Measurements from ENCODE around the gene RPS13.
A peak's percentile ranks its signal among the peaks of the same experiment; 100 is the strongest.
"Not testable (repeated sequence)": the region's sequence is repeated elsewhere in the genome, so short reads cannot be mapped to it uniquely, and the experiment has no call there.

The RPS13 gene

GRCh38 chr11:17077520-17078401 is at the start of gene RPS13:
TSS of gene RPS13 (minus strand) at chr11:17077667. CDS start at chr11:17077641, 26 bp downstream.
- DNase-seq (ENCODE audit: low spot score): peak; percentile 97

- no peak for DNase-seq (ENCODE audit: low spot score)
Measured at GRCh38 chr11:17121981-17122380, 44.5 kb upstream of the RPS13 start.

- DNase-seq (ENCODE audit: low spot score): no peak
Measured at GRCh38 chr11:17117262-17117661, 39.8 kb upstream of the RPS13 start.

DNA sequence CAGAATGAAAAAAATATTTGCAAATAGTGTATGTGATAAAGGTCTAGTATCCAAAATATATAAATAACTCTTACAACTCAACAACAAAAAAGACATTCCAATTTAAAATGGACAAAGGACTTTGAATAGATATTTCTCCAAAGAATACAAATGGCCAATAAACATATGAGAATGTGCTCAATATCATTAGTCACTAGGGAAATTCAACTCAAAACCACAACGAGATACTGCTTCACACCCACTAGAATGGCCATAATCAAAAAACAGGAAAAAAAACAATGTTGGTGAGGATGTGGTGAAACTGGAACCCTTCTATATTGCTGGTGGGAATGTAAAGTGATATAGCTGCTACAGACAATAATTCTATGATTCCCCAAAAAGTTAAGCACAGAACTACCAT is 38.6 kb upstream of the RPS13 start:
- DNase-seq (ENCODE audit: low spot score): no peak

- not testable (repeated sequence) for DNase-seq (ENCODE audit: low spot score)
Measured at GRCh38 chr11:17107745-17108144, 30.3 kb upstream of the RPS13 start.

- DNase-seq (ENCODE audit: low spot score): not testable (repeated sequence)
Measured at GRCh38 chr11:17105404-17106040, 28.1 kb upstream of the RPS13 start.

DNA sequence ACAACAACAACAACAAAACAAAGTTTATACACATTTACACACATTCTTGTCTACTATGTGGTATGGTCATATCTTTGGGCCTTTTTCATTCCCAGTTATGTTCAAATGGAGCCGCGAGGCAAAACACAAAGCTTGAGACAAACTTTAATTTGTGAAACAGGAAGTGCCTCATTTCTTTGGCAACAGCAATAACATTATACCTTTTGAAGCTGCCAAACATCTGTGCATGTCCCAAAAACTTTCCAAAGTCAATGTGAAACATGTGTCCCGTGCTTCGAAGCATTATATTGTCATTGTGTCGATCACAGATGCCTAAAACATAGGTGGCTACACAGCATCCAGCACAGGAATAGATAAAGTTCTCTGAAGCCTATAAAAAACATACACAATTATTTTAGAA is 25.0 kb upstream of the RPS13 start:
- no peak for DNase-seq (ENCODE audit: low spot score)

DNA sequence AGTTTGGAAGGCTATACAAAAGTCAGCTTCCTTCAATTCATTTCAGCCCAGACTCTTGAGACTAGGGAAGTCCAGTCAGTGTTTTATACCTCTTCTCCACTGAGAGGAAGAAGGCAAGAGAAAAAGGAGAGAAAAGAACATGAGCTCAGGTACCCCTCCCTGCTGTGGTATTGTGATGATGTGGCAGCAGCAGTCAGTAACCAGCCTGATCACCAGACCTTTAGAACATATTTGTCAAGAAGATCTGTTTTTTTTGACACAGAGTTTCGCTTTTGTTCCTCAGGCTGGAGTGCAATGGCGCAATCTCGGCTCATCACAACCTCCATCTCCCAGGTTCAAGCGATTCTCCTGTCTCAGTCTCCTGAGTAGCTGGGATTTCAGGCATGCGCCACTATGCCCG is 21.2 kb upstream of the RPS13 start:
- DNase-seq (ENCODE audit: low spot score): no peak

- DNase-seq (ENCODE audit: low spot score): no peak
Measured at GRCh38 chr11:17098038-17098437, 20.6 kb upstream of the RPS13 start.

GRCh38 chr11:17085976-17086375 is 8.5 kb upstream of the RPS13 start:
- not testable (repeated sequence) for DNase-seq (ENCODE audit: low spot score)

- no peak for DNase-seq (ENCODE audit: low spot score)
Measured at GRCh38 chr11:17077240-17077519, 287 bp downstream of the RPS13 start.

GRCh38 chr11:17076517-17077239 is 789 bp downstream of the RPS13 start:
- DNase-seq (ENCODE audit: low spot score): no peak

DNA sequence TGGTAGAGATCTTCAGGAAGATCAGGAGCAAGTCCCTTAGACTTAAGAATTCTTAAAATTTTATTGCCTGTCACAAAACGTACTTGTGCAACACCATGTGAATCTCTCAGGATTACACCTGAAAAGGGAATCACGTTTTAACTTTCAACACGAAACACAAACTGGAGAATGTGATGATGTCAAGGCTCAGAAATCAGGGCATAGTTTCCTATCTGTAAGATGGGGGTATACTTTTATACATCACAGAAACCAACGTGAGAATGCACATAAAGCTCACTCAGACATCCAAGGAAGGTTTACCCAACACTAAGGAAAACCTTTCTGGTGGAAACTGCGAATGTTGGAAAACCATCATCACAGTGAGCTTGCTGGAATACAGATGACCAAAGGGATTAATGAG is 2.0 kb downstream of the RPS13 start:
- DNase-seq (ENCODE audit: low spot score): no peak

GRCh38 chr11:17073370-17074027 is 4.0 kb downstream of the RPS13 start:
- DNase-seq (ENCODE audit: low spot score): no peak

DNA sequence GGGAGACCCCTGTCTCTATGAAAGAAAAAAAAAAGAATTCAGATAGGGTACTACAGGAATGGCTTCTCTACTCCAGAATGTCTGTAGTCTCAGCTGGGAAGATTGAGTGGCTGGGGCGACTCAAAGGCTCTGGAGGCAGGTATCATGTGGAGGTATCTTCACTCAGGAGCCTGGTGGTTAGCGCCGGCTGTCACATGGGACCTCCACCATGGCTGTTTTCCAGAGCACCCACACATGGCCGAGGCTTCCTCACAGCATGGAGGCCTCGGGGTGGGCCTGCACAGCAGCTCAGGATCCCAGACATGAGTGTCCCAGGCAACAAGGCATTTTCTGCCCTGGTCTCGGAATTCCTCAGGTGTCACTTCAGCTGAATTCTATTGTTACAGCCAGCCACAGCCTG is 10.1 kb downstream of the RPS13 start:
- DNase-seq (ENCODE audit: low spot score): no peak

DNA sequence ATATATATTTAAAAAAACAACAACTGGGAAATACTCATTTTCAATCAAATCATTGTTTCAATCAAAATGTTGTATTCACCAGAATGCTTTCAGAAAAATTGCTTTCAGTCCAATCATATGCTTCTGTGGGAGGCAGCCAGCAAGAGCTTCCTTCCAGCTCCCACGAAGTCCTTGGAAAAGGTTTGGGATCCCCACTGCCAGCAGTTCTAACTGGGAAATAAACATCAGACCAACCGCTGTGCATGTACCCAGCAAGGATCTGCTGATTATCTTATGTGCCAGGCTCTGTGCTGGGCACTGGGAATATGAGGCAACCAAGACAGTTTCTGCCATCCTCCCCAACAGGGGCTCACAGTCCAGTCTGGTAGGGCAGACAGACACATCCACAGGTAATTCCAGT is 10.8 kb downstream of the RPS13 start:
- no peak for DNase-seq (ENCODE audit: low spot score)

DNA sequence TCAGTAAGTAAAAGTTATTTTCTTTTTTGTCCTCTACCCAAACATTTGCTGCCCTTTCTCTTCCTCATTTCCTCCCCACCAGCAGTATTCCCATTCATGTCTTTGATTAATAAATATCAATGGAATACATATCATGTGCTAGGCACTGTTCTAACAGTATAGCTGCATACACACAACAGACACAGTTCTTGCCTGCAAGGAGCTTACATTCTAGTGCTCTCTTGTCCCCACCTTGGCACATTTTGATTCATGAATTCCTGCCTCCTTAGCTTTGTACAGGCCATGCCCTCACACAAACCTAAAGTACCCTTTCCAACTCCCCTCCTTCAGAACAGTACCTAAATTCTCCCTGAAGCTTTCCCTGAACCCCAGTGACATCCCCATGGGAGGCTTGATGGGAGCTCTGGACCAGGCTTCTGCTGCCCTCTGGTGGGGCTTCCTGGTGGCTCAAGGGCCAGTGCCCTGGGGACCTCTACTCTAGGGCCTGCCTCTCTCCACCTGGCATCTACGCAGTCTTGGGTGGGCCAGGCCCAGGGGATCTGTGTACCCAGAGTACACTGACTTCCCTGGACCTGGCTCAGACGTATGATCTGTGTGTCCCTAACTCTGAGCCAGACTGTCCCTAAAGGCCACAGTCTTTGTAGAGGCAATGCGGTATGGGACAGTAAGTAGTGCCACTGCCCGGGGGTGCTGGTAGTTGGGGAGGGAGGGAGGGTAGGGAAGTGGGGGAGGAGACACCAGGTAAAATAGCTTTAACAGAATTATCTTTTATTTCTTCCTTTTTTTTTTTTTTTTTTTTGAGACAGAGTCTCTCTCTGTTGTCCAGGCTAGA is 14.1 kb downstream of the RPS13 start:
- peak; percentile 24 for DNase-seq (ENCODE audit: low spot score)

DNA sequence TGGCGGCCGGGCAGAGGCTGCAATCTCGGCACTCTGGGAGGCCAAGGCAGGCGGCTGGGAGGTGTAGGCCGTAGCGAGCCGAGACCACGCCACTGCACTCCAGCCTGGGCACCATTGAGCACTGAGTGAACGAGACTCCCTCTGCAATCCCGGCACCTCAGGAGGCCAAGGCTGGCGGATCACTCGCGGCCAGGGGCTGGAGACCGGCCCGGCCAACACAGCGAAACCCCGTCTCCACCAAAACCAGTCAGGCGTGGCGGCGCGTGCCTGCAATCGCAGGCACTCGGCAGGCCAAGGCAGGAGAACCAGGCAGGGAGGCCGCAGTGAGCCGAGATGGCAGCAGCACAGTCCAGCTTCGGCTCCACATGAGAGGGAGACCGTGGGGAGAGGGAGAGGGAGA is 26.3 kb downstream of the RPS13 start:
- DNase-seq (ENCODE audit: low spot score): not testable (repeated sequence)

- not testable (repeated sequence) for DNase-seq (ENCODE audit: low spot score)
Measured at GRCh38 chr11:17048491-17048890, 29.0 kb downstream of the RPS13 start.

DNA sequence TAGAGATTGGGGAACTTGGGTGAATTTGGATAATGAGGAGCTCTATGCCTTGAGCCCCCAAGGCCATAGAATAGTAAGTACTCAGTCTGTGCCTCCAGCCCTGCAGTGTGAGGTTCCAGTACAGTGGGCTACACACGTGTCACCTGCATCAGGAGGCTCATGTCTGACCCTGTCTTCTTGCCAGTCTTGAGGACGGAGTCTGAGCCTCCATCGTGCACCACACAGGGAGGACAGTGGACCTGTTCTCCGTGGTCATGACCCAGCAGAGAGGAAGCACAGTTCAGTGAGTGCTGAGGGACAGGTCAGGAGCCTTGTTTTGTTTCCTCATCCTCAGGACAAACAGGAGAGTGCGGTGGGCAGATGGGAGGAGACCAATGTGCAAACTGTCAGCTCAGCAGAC is 30.8 kb downstream of the RPS13 start:
- DNase-seq (ENCODE audit: low spot score): no peak
